ENCODE measurements around the gene CYP26B1. TPM values are rescaled to one million over a fixed set of nuclear protein-coding genes. Genes with fewer than 3 reads are reported as not detected.

CYP26B1 gene
- total RNA-seq, 4 donors from 2014 or later, result 1.9 to 8.3 (median 5.2) TPM

- H3K36me3 ChIP-seq, result no peaks in the 10 kb centered on the region
- H3K27me3 ChIP-seq, result no peaks in the 10 kb centered on the region
- no peak for TF ChIP-seq POLR2A (IDR thresholded peaks at IDR 0.05)
- no peak for TF ChIP-seq CTCF (IDR thresholded peaks at IDR 0.05)
- H3K27ac ChIP-seq, result no peak overlapping the region
- H3K4me1 ChIP-seq, result no peaks in the 10 kb centered on the region
- H3K4me3 ChIP-seq, result no peak overlapping the region
- no peaks in the 10 kb centered on the region for H3K9me3 ChIP-seq
- no peak for DNase-seq
These were observed 18.1 kb upstream of the CYP26B1 start for GRCh38 chr2:72165792-72166191.

GRCh38 chr2:72162574-72162973 lies 14.9 kb upstream of the CYP26B1 start:
- H3K9me3 ChIP-seq, result no peaks in the 10 kb centered on the region
- H3K36me3 ChIP-seq, result no peaks in the 10 kb centered on the region
- H3K27ac ChIP-seq, result no peak overlapping the region
- H3K27me3 ChIP-seq, result no peaks in the 10 kb centered on the region
- H3K4me3 ChIP-seq, result no peak overlapping the region
- DNase-seq, result no peak
- TF ChIP-seq POLR2A (IDR thresholded peaks at IDR 0.05) (no peak), CTCF (IDR thresholded peaks at IDR 0.05) (no peak)
- no peaks in the 10 kb centered on the region for H3K4me1 ChIP-seq

- H3K36me3 ChIP-seq, result no peaks in the 10 kb centered on the region
- no peak overlapping the region for H3K27ac ChIP-seq
- no peak for TF ChIP-seq POLR2A (IDR thresholded peaks at IDR 0.05)
- TF ChIP-seq CTCF (IDR thresholded peaks at IDR 0.05), result no peak
- H3K4me3 ChIP-seq, result no peak overlapping the region
- H3K27me3 ChIP-seq, result no peaks in the 10 kb centered on the region
- no peaks in the 10 kb centered on the region for H3K9me3 ChIP-seq
- no peak for DNase-seq
- no peaks in the 10 kb centered on the region for H3K4me1 ChIP-seq
These were observed 11.7 kb upstream of the CYP26B1 start for GRCh38 chr2:72159211-72159993.

GRCh38 chr2:72157871-72158771 lies 10.5 kb upstream of the CYP26B1 start:
- H3K4me3 ChIP-seq, result no peak overlapping the region
- H3K27me3 ChIP-seq, result no peaks in the 10 kb centered on the region
- no peaks in the 10 kb centered on the region for H3K4me1 ChIP-seq
- no peaks in the 10 kb centered on the region for H3K36me3 ChIP-seq
- no peak for TF ChIP-seq POLR2A (IDR thresholded peaks at IDR 0.05)
- no peak for TF ChIP-seq CTCF (IDR thresholded peaks at IDR 0.05)
- no peaks in the 10 kb centered on the region for H3K9me3 ChIP-seq
- no peak overlapping the region for H3K27ac ChIP-seq
- peak in 1 of 3 donors; percentile 29 for DNase-seq

- Histone ChIP-seq H3K4me1 (no peaks in the 10 kb centered on the region), H3K36me3 (no peaks in the 10 kb centered on the region), H3K27ac (no peak overlapping the region), H3K9me3 (no peaks in the 10 kb centered on the region), H3K4me3 (no peak overlapping the region), H3K27me3 (no peaks in the 10 kb centered on the region)
- TF ChIP-seq POLR2A (IDR thresholded peaks at IDR 0.05), result no peak
- no peak for TF ChIP-seq CTCF (IDR thresholded peaks at IDR 0.05)
- DNase-seq, result no peak
These were observed 9.2 kb upstream of the CYP26B1 start for GRCh38 chr2:72156872-72157271.
